Stimulated activated memory B cell treated with anti-CD40 and anti-IgM and Interleukin-4, amounts not matched to agents 10 μg/mL and 1 μg/mL and 100 μg/mL, for 72 hours (primary cell): ENCODE results near the gene ATAD3A.
A peak's percentile ranks its signal among the peaks of the same experiment; 100 is the strongest.

Experiments used
- ATAC-seq: fragments of 150-1000 bp; cut with Tn5 transposase; 2 replicates; pipeline ENCODE4 v1.10.0; 2021
- H3K27ac Mint-ChIP-seq: one replicate; pipeline ENCODE4 v1.8.0; 2022; ENCODE audit warnings: mild to moderate bottlenecking, mixed read lengths
- H3K27me3 Mint-ChIP-seq: one replicate; pipeline ENCODE4 v1.8.0; 2022; ENCODE audit warnings: mixed read lengths
- H3K36me3 Mint-ChIP-seq: one replicate; pipeline ENCODE4 v1.8.0; 2022; ENCODE audit warnings: mixed read lengths
- H3K4me1 Mint-ChIP-seq: one replicate; pipeline ENCODE4 v1.8.0; 2022; ENCODE audit warnings: mixed read lengths
- H3K4me3 Mint-ChIP-seq: one replicate; pipeline ENCODE4 v1.8.0; 2022; ENCODE audit warnings: mild to moderate bottlenecking, moderate library complexity, mixed read lengths
- H3K9me3 Mint-ChIP-seq: one replicate; pipeline ENCODE4 v1.8.0; 2022; ENCODE audit warnings: mixed read lengths

ATAD3A gene

GRCh38 chr1:1562556-1563195, 50.7 kb downstream of the ATAD3A start:
- ATAC-seq = no peak
- Mint-ChIP-seq H3K9me3 (no peaks in the 10 kb centered on the region), H3K27ac (no peak overlapping the region), H3K27me3 (no peaks in the 10 kb centered on the region), H3K36me3 (peaks cover 35% of the 10 kb centered on the region), H3K4me3 (no peak overlapping the region), H3K4me1 (peaks cover 33% of the 10 kb centered on the region)

- H3K36me3 Mint-ChIP-seq = peaks cover 35% of the 10 kb centered on the region
- no peaks in the 10 kb centered on the region for H3K9me3 Mint-ChIP-seq
- no peak overlapping the region for H3K27ac Mint-ChIP-seq
- H3K4me1 Mint-ChIP-seq = peaks cover 27% of the 10 kb centered on the region
- H3K27me3 Mint-ChIP-seq = no peaks in the 10 kb centered on the region
- H3K4me3 Mint-ChIP-seq = no peak overlapping the region
- no peak for ATAC-seq
These were observed 51.7 kb downstream of the ATAD3A start for GRCh38 chr1:1563688-1564087.

GRCh38 chr1:1564268-1564667, 52.3 kb downstream of the ATAD3A start:
- no peak overlapping the region for H3K4me3 Mint-ChIP-seq
- H3K4me1 Mint-ChIP-seq = peaks cover 25% of the 10 kb centered on the region
- H3K27ac Mint-ChIP-seq = no peak overlapping the region
- no peaks in the 10 kb centered on the region for H3K9me3 Mint-ChIP-seq
- H3K36me3 Mint-ChIP-seq = peaks cover 35% of the 10 kb centered on the region
- no peaks in the 10 kb centered on the region for H3K27me3 Mint-ChIP-seq
- ATAC-seq = no peak

GRCh38 chr1:1565340-1565739, 53.4 kb downstream of the ATAD3A start:
- Mint-ChIP-seq H3K9me3 (no peaks in the 10 kb centered on the region), H3K27ac (no peak overlapping the region), H3K27me3 (no peaks in the 10 kb centered on the region), H3K36me3 (peaks cover 41% of the 10 kb centered on the region), H3K4me1 (peaks cover 36% of the 10 kb centered on the region), H3K4me3 (no peak overlapping the region)
- ATAC-seq = no peak

GRCh38 chr1:1567152-1567875, 55.4 kb downstream of the ATAD3A start:
- no peak overlapping the region for H3K27ac Mint-ChIP-seq
- peaks cover 33% of the 10 kb centered on the region for H3K36me3 Mint-ChIP-seq
- no peak overlapping the region for H3K4me3 Mint-ChIP-seq

GRCh38 chr1:1567891-1568291, 55.9 kb downstream of the ATAD3A start:
- no peaks in the 10 kb centered on the region for H3K9me3 Mint-ChIP-seq
- H3K4me1 Mint-ChIP-seq = peaks cover 40% of the 10 kb centered on the region
- H3K4me3 Mint-ChIP-seq = no peak overlapping the region
- H3K27me3 Mint-ChIP-seq = no peaks in the 10 kb centered on the region
- ATAC-seq = no peak
- peaks cover 33% of the 10 kb centered on the region for H3K36me3 Mint-ChIP-seq
- no peak overlapping the region for H3K27ac Mint-ChIP-seq

More at GRCh38 chr1:1567152-1567875, 55.4 kb downstream of the ATAD3A start:
- ATAC-seq = no peak
- peaks cover 39% of the 10 kb centered on the region for H3K4me1 Mint-ChIP-seq
- no peaks in the 10 kb centered on the region for H3K9me3 Mint-ChIP-seq
- no peaks in the 10 kb centered on the region for H3K27me3 Mint-ChIP-seq

- H3K36me3 Mint-ChIP-seq = peaks cover 23% of the 10 kb centered on the region
- no peaks in the 10 kb centered on the region for H3K9me3 Mint-ChIP-seq
- H3K4me3 Mint-ChIP-seq = no peak overlapping the region
- no peak overlapping the region for H3K27ac Mint-ChIP-seq
- ATAC-seq = no peak
- peaks cover 51% of the 10 kb centered on the region for H3K4me1 Mint-ChIP-seq
- no peaks in the 10 kb centered on the region for H3K27me3 Mint-ChIP-seq
These were observed 57.4 kb downstream of the ATAD3A start for GRCh38 chr1:1569341-1569740.

GRCh38 chr1:1573843-1574720, 62.1 kb downstream of the ATAD3A start:
- Mint-ChIP-seq H3K27me3 (no peaks in the 10 kb centered on the region), H3K4me3 (peak overlapping the region; percentile 98), H3K27ac (peak overlapping the region; percentile 100), H3K36me3 (peaks cover 11% of the 10 kb centered on the region), H3K4me1 (peaks cover 42% of the 10 kb centered on the region), H3K9me3 (no peaks in the 10 kb centered on the region)
- peak; percentile 89 for ATAC-seq

GRCh38 chr1:1574721-1575537, 63.0 kb downstream of the ATAD3A start, which contains the start of gene SSU72:
TSS of gene SSU72 (minus strand) at chr1:1574863. CDS start at chr1:1574557, 306 bp downstream.
- no peaks in the 10 kb centered on the region for H3K9me3 Mint-ChIP-seq
- peak; percentile 94 for ATAC-seq
- no peaks in the 10 kb centered on the region for H3K27me3 Mint-ChIP-seq
- H3K4me1 Mint-ChIP-seq = peaks cover 34% of the 10 kb centered on the region
- H3K27ac Mint-ChIP-seq = peak within 1 kb of the TSS; percentile 100
- peak within 1 kb of the TSS; percentile 98 for H3K4me3 Mint-ChIP-seq
- peaks cover 9% of the 10 kb centered on the region for H3K36me3 Mint-ChIP-seq

- peaks cover 19% of the 10 kb centered on the region for H3K4me1 Mint-ChIP-seq
- H3K9me3 Mint-ChIP-seq = no peaks in the 10 kb centered on the region
- no peak overlapping the region for H3K27ac Mint-ChIP-seq
- no peak for ATAC-seq
- no peak overlapping the region for H3K4me3 Mint-ChIP-seq
- H3K36me3 Mint-ChIP-seq = no peaks in the 10 kb centered on the region
- H3K27me3 Mint-ChIP-seq = peaks cover 15% of the 10 kb centered on the region
These were observed 65.5 kb downstream of the ATAD3A start for GRCh38 chr1:1577367-1578011.

GRCh38 chr1:1578371-1578940, 66.5 kb downstream of the ATAD3A start:
- Mint-ChIP-seq H3K27ac (no peak overlapping the region), H3K9me3 (no peaks in the 10 kb centered on the region), H3K4me1 (peaks cover 13% of the 10 kb centered on the region), H3K4me3 (no peak overlapping the region), H3K36me3 (no peaks in the 10 kb centered on the region), H3K27me3 (peaks cover 24% of the 10 kb centered on the region)
- ATAC-seq = no peak

- H3K27ac Mint-ChIP-seq = no peak overlapping the region
- H3K4me3 Mint-ChIP-seq = no peak overlapping the region
- no peaks in the 10 kb centered on the region for H3K4me1 Mint-ChIP-seq
- no peak for ATAC-seq
- no peaks in the 10 kb centered on the region for H3K36me3 Mint-ChIP-seq
- H3K9me3 Mint-ChIP-seq = no peaks in the 10 kb centered on the region
- H3K27me3 Mint-ChIP-seq = peaks cover 42% of the 10 kb centered on the region
These were observed 70.8 kb downstream of the ATAD3A start for GRCh38 chr1:1582585-1583346.

GRCh38 chr1:1583347-1584010, 71.5 kb downstream of the ATAD3A start:
- Mint-ChIP-seq H3K4me3 (no peak overlapping the region), H3K9me3 (no peaks in the 10 kb centered on the region), H3K27me3 (peaks cover 47% of the 10 kb centered on the region), H3K4me1 (no peaks in the 10 kb centered on the region), H3K27ac (no peak overlapping the region), H3K36me3 (no peaks in the 10 kb centered on the region)
- no peak for ATAC-seq
